ENCODE measurements around the gene RNF207.

The RNF207 gene

DNA sequence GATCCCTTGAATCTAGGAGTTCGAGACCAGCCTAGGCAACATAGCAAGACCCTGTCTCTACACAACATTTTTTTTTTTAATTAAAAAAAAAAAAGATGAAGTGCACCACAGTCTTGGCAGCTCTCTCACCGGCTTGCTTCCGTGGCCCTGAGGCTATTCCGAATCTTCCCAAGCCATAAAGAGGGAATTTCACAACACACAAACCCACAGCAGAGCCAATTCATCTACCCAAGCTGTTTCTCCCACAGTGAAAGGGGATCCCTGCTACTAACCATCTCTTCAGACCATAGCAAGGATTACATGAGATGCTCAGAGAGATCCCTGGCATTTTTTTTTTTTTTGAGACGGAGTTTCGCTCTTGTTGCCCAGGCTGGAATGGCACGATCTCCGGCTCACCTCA lies 17.5 kb upstream of the RNF207 start:
- no peak for DNase-seq (ENCODE audit: low read depth)
- Histone ChIP-seq H3K9ac (ENCODE audit: low read length) (no peak overlapping the region), H3K4me3 (ENCODE audit: low read length) (no peak overlapping the region), H3K36me3 (ENCODE audit: control insufficient read depth, insufficient read depth, low read length, severe bottlenecking) (peaks cover 48% of the 10 kb centered on the region), H3K27me3 (replicated peaks; ENCODE audit: control insufficient read depth, insufficient read depth, low read length) (no peaks in the 10 kb centered on the region), H3K4me1 (ENCODE audit: control insufficient read depth, insufficient read depth, low read length) (peaks cover 12% of the 10 kb centered on the region), H3K9me3 (ENCODE audit: control insufficient read depth, low read length) (no peaks in the 10 kb centered on the region)

GRCh38 chr1:6191968-6192367 lies 14.0 kb upstream of the RNF207 start:
- no peaks in the 10 kb centered on the region for H3K27me3 ChIP-seq (replicated peaks; ENCODE audit: control insufficient read depth, insufficient read depth, low read length)
- DNase-seq (ENCODE audit: low read depth): no peak
- no peak overlapping the region for H3K9ac ChIP-seq (ENCODE audit: low read length)
- H3K9me3 ChIP-seq (ENCODE audit: control insufficient read depth, low read length): no peaks in the 10 kb centered on the region
- H3K36me3 ChIP-seq (ENCODE audit: control insufficient read depth, insufficient read depth, low read length, severe bottlenecking): peaks cover 66% of the 10 kb centered on the region
- H3K4me3 ChIP-seq (ENCODE audit: low read length): no peak overlapping the region
- H3K4me1 ChIP-seq (ENCODE audit: control insufficient read depth, insufficient read depth, low read length): no peaks in the 10 kb centered on the region

- Histone ChIP-seq H3K9me3 (ENCODE audit: control insufficient read depth, low read length) (no peaks in the 10 kb centered on the region), H3K27me3 (replicated peaks; ENCODE audit: control insufficient read depth, insufficient read depth, low read length) (no peaks in the 10 kb centered on the region), H3K4me1 (ENCODE audit: control insufficient read depth, insufficient read depth, low read length) (peaks cover 19% of the 10 kb centered on the region), H3K9ac (ENCODE audit: low read length) (peak overlapping the region; percentile 93), H3K36me3 (ENCODE audit: control insufficient read depth, insufficient read depth, low read length, severe bottlenecking) (peaks cover 37% of the 10 kb centered on the region), H3K4me3 (ENCODE audit: low read length) (peak overlapping the region; percentile 89)
- DNase-seq (ENCODE audit: low read depth): peak; percentile 24
Observed at GRCh38 chr1:6197746-6198427, 8.0 kb upstream of the RNF207 start.

DNA sequence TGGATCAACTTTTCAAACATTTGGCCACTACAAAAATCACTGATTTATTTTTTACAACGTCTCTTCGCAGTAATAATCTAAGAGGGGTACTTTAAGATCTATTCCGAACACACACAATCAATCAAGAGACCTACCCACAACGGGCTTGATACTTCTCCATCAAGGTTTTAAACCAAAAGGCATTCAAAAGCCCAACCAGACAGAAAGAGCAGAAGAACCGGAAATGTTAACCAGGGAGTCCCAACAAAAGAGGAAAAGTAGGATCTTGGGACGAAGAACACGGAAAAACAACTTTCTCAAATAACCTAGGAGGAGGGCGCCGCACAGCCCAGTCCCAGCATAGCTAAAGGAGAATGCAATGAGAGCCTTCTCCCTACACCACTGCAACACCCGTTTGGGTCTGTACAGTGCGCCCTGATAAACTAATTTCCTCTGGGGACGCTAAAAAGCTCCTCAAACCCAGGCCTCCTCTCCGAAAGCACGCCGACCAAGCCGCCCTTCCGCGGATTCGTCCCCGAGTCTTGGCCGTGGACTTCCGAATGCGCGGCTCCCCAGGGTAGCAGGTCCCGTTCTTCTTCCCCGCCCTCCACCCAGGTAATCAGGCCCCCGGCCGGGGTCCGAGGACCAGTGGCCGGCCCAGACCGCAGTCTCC lies 7.1 kb upstream of the RNF207 start:
- Histone ChIP-seq H3K27me3 (replicated peaks; ENCODE audit: control insufficient read depth, insufficient read depth, low read length) (no peaks in the 10 kb centered on the region), H3K4me1 (ENCODE audit: control insufficient read depth, insufficient read depth, low read length) (peaks cover 19% of the 10 kb centered on the region), H3K9me3 (ENCODE audit: control insufficient read depth, low read length) (no peaks in the 10 kb centered on the region), H3K36me3 (ENCODE audit: control insufficient read depth, insufficient read depth, low read length, severe bottlenecking) (peaks cover 29% of the 10 kb centered on the region), H3K4me3 (ENCODE audit: low read length) (peak overlapping the region; percentile 89), H3K9ac (ENCODE audit: low read length) (peak overlapping the region; percentile 93)
- DNase-seq (ENCODE audit: low read depth): peak; percentile 52

DNA sequence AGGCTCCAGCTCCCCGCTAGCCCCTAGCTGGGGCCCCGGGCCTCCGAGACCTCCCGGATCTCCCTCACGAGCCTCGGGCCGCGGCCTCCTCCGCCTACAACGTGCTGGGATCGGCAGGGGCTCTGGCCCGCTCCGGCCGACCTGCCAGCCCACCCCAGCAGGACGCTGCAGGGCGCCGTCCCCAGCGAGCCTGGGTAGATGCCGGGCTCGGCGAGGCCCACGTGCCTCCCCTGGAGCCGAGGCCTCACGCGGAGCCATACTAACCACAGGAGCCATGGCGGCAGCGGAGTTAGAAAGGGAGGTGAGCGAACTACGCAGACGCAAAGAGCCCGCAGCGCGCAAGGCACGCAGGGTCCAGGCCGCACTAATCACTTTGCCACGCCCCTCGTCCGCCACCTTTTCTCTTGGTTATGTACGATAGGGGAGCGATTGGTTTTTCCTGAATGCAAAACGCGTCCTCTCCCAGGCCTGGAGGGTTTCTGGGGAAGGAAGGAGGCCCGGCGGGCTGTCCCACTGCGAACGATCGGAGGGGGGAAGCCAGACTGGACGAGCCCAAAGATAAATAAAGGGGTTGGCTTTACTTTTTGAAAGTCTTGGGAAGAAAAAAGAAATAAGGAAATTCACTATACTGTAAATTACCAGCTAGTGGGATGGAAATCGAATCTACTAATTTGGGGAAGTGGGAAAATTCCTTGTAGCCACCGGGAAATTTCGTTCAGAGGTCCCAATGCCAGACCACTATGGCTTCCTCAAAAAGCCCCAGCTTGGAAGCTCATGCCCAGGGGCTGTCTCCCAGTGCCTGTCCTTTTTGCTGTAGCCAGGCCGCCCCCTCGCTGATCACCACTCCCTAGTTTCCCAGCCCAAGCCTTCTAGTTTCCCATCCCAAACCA lies 6.4 kb upstream of the RNF207 start, which contains the start of gene RPL22:
RPL22 (minus strand) TSS at position 298 of the 890 bp plus-strand sequence; CDS start at position 276, 22 bp downstream.
- peaks cover 19% of the 10 kb centered on the region for H3K4me1 ChIP-seq (ENCODE audit: control insufficient read depth, insufficient read depth, low read length)
- peak within 1 kb of the TSS; percentile 89 for H3K4me3 ChIP-seq (ENCODE audit: low read length)
- no peaks in the 10 kb centered on the region for H3K9me3 ChIP-seq (ENCODE audit: control insufficient read depth, low read length)
- H3K27me3 ChIP-seq (replicated peaks; ENCODE audit: control insufficient read depth, insufficient read depth, low read length): no peaks in the 10 kb centered on the region
- peak; percentile 100 for DNase-seq (ENCODE audit: low read depth)
- peak within 1 kb of the TSS; percentile 93 for H3K9ac ChIP-seq (ENCODE audit: low read length)
- peaks cover 22% of the 10 kb centered on the region for H3K36me3 ChIP-seq (ENCODE audit: control insufficient read depth, insufficient read depth, low read length, severe bottlenecking)

DNA sequence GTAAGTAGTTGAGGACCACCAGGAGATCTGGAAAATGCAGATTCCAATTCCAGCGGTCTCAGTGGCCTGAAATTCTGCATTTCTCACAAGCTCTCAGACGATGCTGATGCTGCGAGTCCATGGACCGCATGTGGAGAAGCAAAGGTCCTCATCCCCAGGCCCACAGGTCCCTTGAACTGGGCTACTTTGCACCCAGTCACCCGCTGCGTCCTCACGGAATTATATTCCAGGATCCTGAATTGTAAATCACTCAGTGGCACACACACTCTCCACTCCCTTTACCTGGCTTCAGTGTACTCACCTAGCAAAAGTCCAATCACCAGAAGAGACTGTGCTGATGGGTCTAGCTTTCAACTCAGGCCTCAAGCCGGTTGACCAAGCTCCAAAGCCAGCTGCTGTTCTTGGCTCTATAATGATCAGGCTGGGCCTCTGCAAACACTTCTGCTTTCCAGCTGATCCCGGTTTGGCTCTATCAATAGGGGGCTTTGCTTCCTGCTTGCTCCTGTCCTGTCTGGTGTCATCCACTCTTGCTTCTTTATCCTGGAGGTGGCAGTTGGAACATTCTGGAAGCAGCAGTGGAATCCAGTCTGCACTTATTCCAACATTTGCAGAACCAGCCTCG lies 5.6 kb upstream of the RNF207 start:
- peaks cover 19% of the 10 kb centered on the region for H3K36me3 ChIP-seq (ENCODE audit: control insufficient read depth, insufficient read depth, low read length, severe bottlenecking)
- H3K4me3 ChIP-seq (ENCODE audit: low read length): peak overlapping the region; percentile 89
- no peak for DNase-seq (ENCODE audit: low read depth)
- no peaks in the 10 kb centered on the region for H3K27me3 ChIP-seq (replicated peaks; ENCODE audit: control insufficient read depth, insufficient read depth, low read length)
- no peaks in the 10 kb centered on the region for H3K9me3 ChIP-seq (ENCODE audit: control insufficient read depth, low read length)
- peaks cover 23% of the 10 kb centered on the region for H3K4me1 ChIP-seq (ENCODE audit: control insufficient read depth, insufficient read depth, low read length)
- peak overlapping the region; percentile 93 for H3K9ac ChIP-seq (ENCODE audit: low read length)

DNA sequence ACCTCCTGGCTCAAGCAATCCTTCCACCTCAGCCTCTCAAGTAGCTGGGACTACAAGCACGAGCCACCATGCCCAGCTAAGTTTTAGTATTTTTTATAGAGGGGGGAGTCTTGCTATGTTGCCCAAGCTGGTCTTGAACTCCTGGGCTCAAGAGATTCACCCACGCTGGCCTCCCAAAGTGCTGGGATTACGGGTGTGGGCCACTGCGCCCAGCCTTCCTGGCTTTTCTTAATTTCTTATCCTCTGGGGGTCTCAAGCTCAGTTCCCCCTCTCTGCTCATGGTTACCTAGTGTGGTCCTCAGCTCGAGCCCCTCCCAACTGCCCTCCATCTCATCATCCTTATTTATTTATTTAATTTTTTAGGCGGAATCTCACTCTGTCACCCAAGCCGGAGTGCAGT lies 3.7 kb upstream of the RNF207 start:
- no peak overlapping the region for H3K4me3 ChIP-seq (ENCODE audit: low read length)
- no peaks in the 10 kb centered on the region for H3K9me3 ChIP-seq (ENCODE audit: control insufficient read depth, low read length)
- peaks cover 3% of the 10 kb centered on the region for H3K36me3 ChIP-seq (ENCODE audit: control insufficient read depth, insufficient read depth, low read length, severe bottlenecking)
- H3K27me3 ChIP-seq (replicated peaks; ENCODE audit: control insufficient read depth, insufficient read depth, low read length): no peaks in the 10 kb centered on the region
- peaks cover 22% of the 10 kb centered on the region for H3K4me1 ChIP-seq (ENCODE audit: control insufficient read depth, insufficient read depth, low read length)
- DNase-seq (ENCODE audit: low read depth): no peak
- no peak overlapping the region for H3K9ac ChIP-seq (ENCODE audit: low read length)

- no peak for DNase-seq (ENCODE audit: low read depth)
- H3K9ac ChIP-seq (ENCODE audit: low read length): peak overlapping the region; percentile 42
- H3K9me3 ChIP-seq (ENCODE audit: control insufficient read depth, low read length): no peaks in the 10 kb centered on the region
- H3K4me3 ChIP-seq (ENCODE audit: low read length): peak overlapping the region; percentile 49
- H3K27me3 ChIP-seq (replicated peaks; ENCODE audit: control insufficient read depth, insufficient read depth, low read length): no peaks in the 10 kb centered on the region
- H3K4me1 ChIP-seq (ENCODE audit: control insufficient read depth, insufficient read depth, low read length): peaks cover 10% of the 10 kb centered on the region
- no peaks in the 10 kb centered on the region for H3K36me3 ChIP-seq (ENCODE audit: control insufficient read depth, insufficient read depth, low read length, severe bottlenecking)
Observed at GRCh38 chr1:6206520-6206855, 569 bp downstream of the RNF207 start.

GRCh38 chr1:6207075-6207885 lies 1.4 kb downstream of the RNF207 start:
- no peak overlapping the region for H3K9ac ChIP-seq (ENCODE audit: low read length)
- H3K36me3 ChIP-seq (ENCODE audit: control insufficient read depth, insufficient read depth, low read length, severe bottlenecking): no peaks in the 10 kb centered on the region
- H3K9me3 ChIP-seq (ENCODE audit: control insufficient read depth, low read length): no peaks in the 10 kb centered on the region
- H3K27me3 ChIP-seq (replicated peaks; ENCODE audit: control insufficient read depth, insufficient read depth, low read length): no peaks in the 10 kb centered on the region
- H3K4me3 ChIP-seq (ENCODE audit: low read length): no peak overlapping the region
- peaks cover 10% of the 10 kb centered on the region for H3K4me1 ChIP-seq (ENCODE audit: control insufficient read depth, insufficient read depth, low read length)
- no peak for DNase-seq (ENCODE audit: low read depth)

GRCh38 chr1:6207921-6208320 lies 2.0 kb downstream of the RNF207 start:
- H3K36me3 ChIP-seq (ENCODE audit: control insufficient read depth, insufficient read depth, low read length, severe bottlenecking): no peaks in the 10 kb centered on the region
- H3K27me3 ChIP-seq (replicated peaks; ENCODE audit: control insufficient read depth, insufficient read depth, low read length): no peaks in the 10 kb centered on the region
- DNase-seq (ENCODE audit: low read depth): no peak
- H3K9me3 ChIP-seq (ENCODE audit: control insufficient read depth, low read length): no peaks in the 10 kb centered on the region
- peaks cover 10% of the 10 kb centered on the region for H3K4me1 ChIP-seq (ENCODE audit: control insufficient read depth, insufficient read depth, low read length)
- no peak overlapping the region for H3K4me3 ChIP-seq (ENCODE audit: low read length)
- H3K9ac ChIP-seq (ENCODE audit: low read length): no peak overlapping the region
